CD14-positive monocyte (primary cell): ENCODE results near the gene FHIT. TPM values are rescaled to one million over a fixed set of nuclear protein-coding genes. Genes with fewer than 3 reads are reported as not detected.

Source experiments
- DNase-seq, 3 donors: peaks; one replicate each; pipeline ENCODE4 v3.0.0-alpha.2; 2011 to 2022
- H2AFZ ChIP-seq: 2 replicates; pipeline ENCODE4 v1.6.0; 2012; ENCODE audit warnings: mild to moderate bottlenecking, low read depth, low read length, inconsistent platforms; ENCODE audit not compliant: insufficient read depth, poor library complexity, severe bottlenecking
- H3K27ac ChIP-seq, 2 donors: 1 replicate in 1 of 2; 2 replicates in 1 of 2; pipeline ENCODE4 v1.5.1; 2012 to 2013; ENCODE audit warnings: low read length in 2 of 2, control low read depth in 1 of 2, inconsistent platforms in 1 of 2, low read depth in 1 of 2, mild to moderate bottlenecking in 1 of 2
- H3K27me3 ChIP-seq, 2 donors: one replicate each; pipeline versions ENCODE4 v1.6.0 to v1.6.1; 2011 to 2013; ENCODE audit warnings: low read length in 2 of 2; ENCODE audit not compliant: control insufficient read depth in 2 of 2, insufficient read depth in 2 of 2
- H3K36me3 ChIP-seq, 2 donors: replicated peaks in 1 of 2; 1 replicate in 1 of 2; 2 replicates in 1 of 2; pipeline versions ENCODE4 v1.5.1 to v1.6.1; 2012 to 2013; ENCODE audit warnings: low read length in 2 of 2, control low read depth in 1 of 2, inconsistent platforms in 1 of 2, mild to moderate bottlenecking in 1 of 2; ENCODE audit not compliant: insufficient read depth in 2 of 2, control insufficient read depth in 1 of 2
- H3K4me1 ChIP-seq, 2 donors: 1 replicate in 1 of 2; 2 replicates in 1 of 2; pipeline versions ENCODE4 v1.5.1 to v1.6.1; 2012 to 2013; ENCODE audit warnings: low read length in 2 of 2, control low read depth in 1 of 2, inconsistent platforms in 1 of 2, mild to moderate bottlenecking in 1 of 2, moderate library complexity in 1 of 2; ENCODE audit not compliant: insufficient read depth in 2 of 2, control insufficient read depth in 1 of 2
- H3K4me2 ChIP-seq: replicated peaks from 2 replicates; pipeline ENCODE3; 2012; ENCODE audit warnings: low read length, moderate library complexity, mild to moderate bottlenecking; ENCODE audit not compliant: poor library complexity, severe bottlenecking; ENCODE audit errors: extremely low read depth
- H3K4me3 ChIP-seq, 3 experiments: fragments of 200-600 bp in 1 of 3; sonication (generic) in 1 of 3; replicated peaks in 1 of 3; 1 replicate in 2 of 3; 2 replicates in 1 of 3; pipeline ENCODE4 v1.5.1; 2011 to 2013; ENCODE audit warnings: low read length in 3 of 3, mild to moderate bottlenecking in 3 of 3, control low read depth in 2 of 3, low read depth in 2 of 3, inconsistent platforms in 1 of 3, moderate library complexity in 1 of 3
- H3K79me2 ChIP-seq: 2 replicates; pipeline ENCODE4 v1.6.0; 2012; ENCODE audit warnings: mild to moderate bottlenecking, control low read depth, inconsistent platforms, low read length, moderate library complexity; ENCODE audit not compliant: insufficient read depth
- H3K9ac ChIP-seq: 2 replicates; pipeline ENCODE4 v1.6.0; 2017; ENCODE audit warnings: low read length, mild to moderate bottlenecking; ENCODE audit not compliant: insufficient read depth, poor library complexity, severe bottlenecking
- H3K9me3 ChIP-seq, 2 donors: replicated peaks in 1 of 2; 1 replicate in 1 of 2; 2 replicates in 1 of 2; pipeline versions ENCODE4 v1.5.1 to v1.6.1; 2012 to 2013; ENCODE audit warnings: low read length in 2 of 2, control low read depth in 1 of 2; ENCODE audit not compliant: control insufficient read depth in 1 of 2, insufficient read depth in 1 of 2
- H4K20me1 ChIP-seq: 2 replicates; pipeline ENCODE4 v1.6.0; 2012; ENCODE audit warnings: mild to moderate bottlenecking, low read length, control low read depth, moderate library complexity; ENCODE audit not compliant: insufficient read depth
- H3K27ac Mint-ChIP-seq, 7 donors: one replicate each; pipeline ENCODE4 v1.8.0; 2020; ENCODE audit warnings: mild to moderate bottlenecking in 7 of 7, mixed read lengths in 7 of 7, moderate library complexity in 6 of 7, inconsistent platforms in 2 of 7
- H3K27me3 Mint-ChIP-seq, 3 donors: one replicate each; pipeline ENCODE4 v1.8.0; 2021 to 2022; ENCODE audit warnings: low read depth in 3 of 3, mild to moderate bottlenecking in 3 of 3, mixed read lengths in 3 of 3, moderate library complexity in 3 of 3, inconsistent platforms in 1 of 3
- H3K36me3 Mint-ChIP-seq, 2 donors: one replicate each; pipeline ENCODE4 v1.8.0; 2020; ENCODE audit warnings: mixed read lengths in 2 of 2, inconsistent platforms in 1 of 2, mild to moderate bottlenecking in 1 of 2
- H3K4me1 Mint-ChIP-seq: one replicate; pipeline ENCODE4 v1.8.0; 2020; ENCODE audit warnings: mild to moderate bottlenecking, mixed read lengths
- H3K4me3 Mint-ChIP-seq, 2 donors: one replicate each; pipeline ENCODE4 v1.8.0; 2020; ENCODE audit warnings: mild to moderate bottlenecking in 2 of 2, mixed read lengths in 2 of 2, moderate library complexity in 1 of 2
- H3K9me3 Mint-ChIP-seq, 7 donors: one replicate each; pipeline ENCODE4 v1.8.0; 2020 to 2022; ENCODE audit warnings: mixed read lengths in 7 of 7, mild to moderate bottlenecking in 6 of 7, moderate library complexity in 6 of 7, inconsistent platforms in 2 of 7
- CTCF ChIP-seq: fragments of 200-600 bp; IDR thresholded peaks from one replicate; pipeline ENCODE4 v1.8.0; 2022; ENCODE audit warnings: antibody characterized with exemption, mild to moderate bottlenecking
- WGBS: methylation state at CpG from one replicate; pipeline ENCODE4 v1.1.5; 2013; ENCODE audit warnings: missing lambda C conversion rate; ENCODE audit not compliant: insufficient coverage; 5-methylcytosine and 5-hydroxymethylcytosine counted together
- intact Hi-C, 2 donors: fragments of 100-400 bp; cut with micrococcal nuclease; formaldehyde crosslinking; loops; one replicate each; pipeline versions ENCODE4 v1.15.0 to v1.15.1; 2023
- polyA plus RNA-seq, 3 donors: library from polyadenylated mRNA; depleted of rRNA in 1 of 3; unstranded in 2 of 3; stranded (reverse) in 1 of 3; fragments of 300-500 nt in 2 of 3; fragments of >200 nt in 1 of 3; fragmentation: Illumina TruSeq in 2 of 3; gene quantifications; 1 replicate in 2 of 3; 2 replicates in 1 of 3; pipeline ENCODE4 v1.2.3, GENCODE V29; 2012 to 2021

The FHIT gene
- polyA plus RNA-seq, 3 donors: 1.7 to 3.4 (median 3.2) TPM

GRCh38 chr3:60584250-60584649 is 667.0 kb downstream of the FHIT start:
- Histone ChIP-seq H3K79me2 (no peaks in the 10 kb centered on the region), H3K4me1 (no peaks in the 10 kb centered on the region), H3K4me2 (no peak overlapping the region), H3K9me3 (no peaks in the 10 kb centered on the region), H3K4me3 (no peak overlapping the region), H4K20me1 (no peaks in the 10 kb centered on the region), H3K27me3 (no peaks in the 10 kb centered on the region), H3K9ac (no peak overlapping the region), H3K36me3 (no peaks in the 10 kb centered on the region), H2AFZ (no peak overlapping the region), H3K27ac (no peak overlapping the region)
- H3K36me3 Mint-ChIP-seq: no peaks in the 10 kb centered on the region
- WGBS: no CpG with 5 or more reads among the region's 2 CpGs
- intact Hi-C loops: no loop called here
- no peak for DNase-seq
- peaks cover 4% of the 10 kb centered on the region for H3K4me1 Mint-ChIP-seq
- peaks cover 0 to 2% (median 0%) of the 10 kb centered on the region in 3 donors for H3K27me3 Mint-ChIP-seq
- peaks cover 0 to 2% (median 0%) of the 10 kb centered on the region in 7 donors for H3K9me3 Mint-ChIP-seq
- H3K27ac Mint-ChIP-seq: no peak overlapping the region
- H3K4me3 Mint-ChIP-seq: no peak overlapping the region
- no peak for TF ChIP-seq CTCF

- no peaks in the 10 kb centered on the region for H3K36me3 Mint-ChIP-seq
- peaks cover 0 to 2% (median 0%) of the 10 kb centered on the region in 3 donors for H3K27me3 Mint-ChIP-seq
- WGBS: no CpG with 5 or more reads among the region's 3 CpGs
- peaks cover 0 to 2% (median 0%) of the 10 kb centered on the region in 7 donors for H3K9me3 Mint-ChIP-seq
- H3K9me3 ChIP-seq: no peaks in the 10 kb centered on the region
- no peak overlapping the region for H3K4me2 ChIP-seq
- H3K36me3 ChIP-seq: no peaks in the 10 kb centered on the region
- H3K27me3 ChIP-seq: no peaks in the 10 kb centered on the region
- H3K9ac ChIP-seq: no peak overlapping the region
- H3K4me3 Mint-ChIP-seq: no peak overlapping the region
- H3K27ac ChIP-seq: no peak overlapping the region
- no peaks in the 10 kb centered on the region for H3K79me2 ChIP-seq
- no peak overlapping the region for H2AFZ ChIP-seq
- no peak overlapping the region for H3K4me3 ChIP-seq
- no peak overlapping the region for H3K27ac Mint-ChIP-seq
- no peaks in the 10 kb centered on the region for H3K4me1 ChIP-seq
- H3K4me1 Mint-ChIP-seq: no peaks in the 10 kb centered on the region
- TF ChIP-seq CTCF: no peak
- DNase-seq: no peak
- intact Hi-C loops: no loop called here
- H4K20me1 ChIP-seq: no peaks in the 10 kb centered on the region
These were observed 669.0 kb downstream of the FHIT start for GRCh38 chr3:60582288-60582687.
